Measurements from ENCODE around the gene CFAP221.
"Not testable (repeated sequence)": the region's sequence is repeated elsewhere in the genome, so short reads cannot be mapped to it uniquely, and the experiment has no call there.

The CFAP221 gene

GRCh38 chr2:119608553-119608952, 64.3 kb downstream of the CFAP221 start:
- no peak for TF ChIP-seq CTCF (IDR thresholded peaks at IDR 0.05; ENCODE audit: insufficient read depth, low read depth, low read length, missing control alignments)
- no peak for DNase-seq (ENCODE audit: low read depth)
- no peak overlapping the region for H3K4me3 ChIP-seq (ENCODE audit: low read depth, low read length)

- no peak for TF ChIP-seq CTCF (IDR thresholded peaks at IDR 0.05; ENCODE audit: insufficient read depth, low read depth, low read length, missing control alignments)
- H3K4me3 ChIP-seq (ENCODE audit: low read depth, low read length), result no peak overlapping the region
- no peak for DNase-seq (ENCODE audit: low read depth)
Observed at GRCh38 chr2:119609337-119609736, 65.1 kb downstream of the CFAP221 start.

- not testable (repeated sequence) for H3K4me3 ChIP-seq (ENCODE audit: low read depth, low read length); DNase-seq (ENCODE audit: low read depth)
Observed at GRCh38 chr2:119614140-119614539, 69.9 kb downstream of the CFAP221 start.

GRCh38 chr2:119616421-119616820, 72.2 kb downstream of the CFAP221 start:
- no peak overlapping the region for H3K4me3 ChIP-seq (ENCODE audit: low read depth, low read length)
- no peak for DNase-seq (ENCODE audit: low read depth)
- no peak for TF ChIP-seq CTCF (IDR thresholded peaks at IDR 0.05; ENCODE audit: insufficient read depth, low read depth, low read length, missing control alignments)

- no peak for DNase-seq (ENCODE audit: low read depth)
- no peak overlapping the region for H3K4me3 ChIP-seq (ENCODE audit: low read depth, low read length)
- no peak for TF ChIP-seq CTCF (IDR thresholded peaks at IDR 0.05; ENCODE audit: insufficient read depth, low read depth, low read length, missing control alignments)
Observed at GRCh38 chr2:119617455-119617854, 73.2 kb downstream of the CFAP221 start.

- DNase-seq (ENCODE audit: low read depth); H3K4me3 ChIP-seq (ENCODE audit: low read depth, low read length): not testable (repeated sequence)
Observed at GRCh38 chr2:119618725-119619124, 74.5 kb downstream of the CFAP221 start.

GRCh38 chr2:119625226-119625625, 81.0 kb downstream of the CFAP221 start:
- H3K4me3 ChIP-seq (ENCODE audit: low read depth, low read length), result no peak overlapping the region
- no peak for TF ChIP-seq CTCF (IDR thresholded peaks at IDR 0.05; ENCODE audit: insufficient read depth, low read depth, low read length, missing control alignments)
- no peak for DNase-seq (ENCODE audit: low read depth)

GRCh38 chr2:119629323-119629825, 85.1 kb downstream of the CFAP221 start:
- no peak for TF ChIP-seq CTCF (IDR thresholded peaks at IDR 0.05; ENCODE audit: insufficient read depth, low read depth, low read length, missing control alignments)
- no peak for DNase-seq (ENCODE audit: low read depth)
- H3K4me3 ChIP-seq (ENCODE audit: low read depth, low read length), result no peak overlapping the region

Data from GM12865 (cell line).